CD4-positive, alpha-beta T cell treated with Interleukin-4 for 4 hours (primary cell): Measurements from ENCODE around the gene FYB1.

Source experiments
- DNase-seq: peaks from one replicate; pipeline ENCODE4 v3.0.0-alpha.2; 2020

FYB1 gene

GRCh38 chr5:39203275-39203922 lies 16.0 kb downstream of the FYB1 start:
- no peak for DNase-seq

GRCh38 chr5:39202597-39203274 lies 16.6 kb downstream of the FYB1 start:
- DNase-seq, result peak; percentile 80

GRCh38 chr5:39201781-39202596 lies 17.4 kb downstream of the FYB1 start:
- no peak for DNase-seq

GRCh38 chr5:39201160-39201780 lies 18.1 kb downstream of the FYB1 start:
- DNase-seq, result peak; percentile 69

GRCh38 chr5:39200081-39200480 lies 19.3 kb downstream of the FYB1 start:
- peak; percentile 62 for DNase-seq

DNA sequence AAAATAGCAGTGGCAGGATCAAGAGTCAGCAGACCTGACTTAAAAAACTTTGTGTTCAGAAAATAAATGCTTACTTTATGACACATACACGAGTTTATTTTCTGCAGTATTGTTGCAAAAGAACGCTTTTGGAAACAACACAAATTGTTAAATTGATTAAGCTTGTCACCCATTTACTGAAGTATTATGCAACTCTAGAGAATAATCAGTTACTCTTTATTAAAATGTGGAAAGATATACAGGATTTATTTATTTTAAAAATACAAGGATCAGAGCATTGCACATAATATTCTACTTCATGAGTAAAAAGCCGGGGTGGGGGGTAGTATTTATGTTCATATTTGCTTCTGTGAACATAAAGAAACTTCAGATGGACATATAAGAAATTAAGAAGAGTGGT lies 20.0 kb downstream of the FYB1 start:
- DNase-seq, result no peak

GRCh38 chr5:39198127-39198526 lies 21.2 kb downstream of the FYB1 start:
- DNase-seq, result peak; percentile 75

- DNase-seq, result peak; percentile 84
Observed at GRCh38 chr5:39197556-39197955, 21.8 kb downstream of the FYB1 start.

GRCh38 chr5:39195198-39195826 lies 24.1 kb downstream of the FYB1 start:
- no peak for DNase-seq

- no peak for DNase-seq
Observed at GRCh38 chr5:39194466-39195136, 24.8 kb downstream of the FYB1 start.

GRCh38 chr5:39193553-39194465 lies 25.6 kb downstream of the FYB1 start:
- DNase-seq, result no peak

- no peak for DNase-seq
Observed at GRCh38 chr5:39192450-39193160, 26.8 kb downstream of the FYB1 start.

- DNase-seq, result peak; percentile 86
Observed at GRCh38 chr5:39191216-39191615, 28.1 kb downstream of the FYB1 start.

DNA sequence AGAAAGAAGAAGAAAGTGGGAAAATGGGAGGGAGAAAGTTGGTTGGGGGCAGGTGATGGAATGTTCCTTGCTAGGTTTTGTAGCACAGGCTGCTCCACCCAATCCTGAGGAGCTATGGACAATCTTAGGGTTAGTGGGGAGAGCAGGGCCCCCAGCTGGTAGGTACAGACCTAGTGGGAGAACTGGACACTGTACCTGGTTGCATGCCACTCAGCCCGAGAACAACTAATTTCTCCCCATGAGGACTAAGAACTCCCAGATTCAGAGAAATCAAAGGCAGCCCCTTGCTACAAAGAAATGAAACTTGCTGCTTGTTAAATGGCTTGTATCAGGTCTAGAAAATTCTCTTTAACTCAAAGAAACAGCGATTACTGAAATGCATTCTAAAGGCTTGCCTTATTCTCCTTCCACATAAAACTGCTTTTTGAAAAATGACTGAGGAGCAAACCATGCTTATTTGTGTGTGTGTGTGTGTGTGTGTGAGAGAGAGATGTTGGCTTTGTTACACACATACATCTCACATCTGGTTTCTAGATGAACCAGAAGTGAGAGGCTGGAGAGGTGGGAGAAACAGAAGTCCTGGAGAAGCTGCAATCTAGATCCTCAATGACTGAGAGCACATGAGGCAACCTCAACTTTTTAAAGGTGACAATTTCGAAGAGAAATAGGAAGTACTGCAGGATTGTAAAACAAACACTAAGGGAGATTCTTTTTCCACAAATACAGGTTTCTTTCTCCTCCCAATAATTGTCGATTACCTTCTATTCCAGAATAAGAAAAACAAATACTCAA lies 28.9 kb downstream of the FYB1 start:
- DNase-seq, result no peak

GRCh38 chr5:39189292-39189955 lies 29.9 kb downstream of the FYB1 start:
- no peak for DNase-seq

GRCh38 chr5:39187831-39188731 lies 31.3 kb downstream of the FYB1 start:
- DNase-seq, result peak; percentile 79

GRCh38 chr5:39186722-39187539 lies 32.4 kb downstream of the FYB1 start:
- DNase-seq, result peak; percentile 65
